ENCODE data around the gene TMC2. TPM values are rescaled to one million over a fixed set of nuclear protein-coding genes. Genes with fewer than 3 reads are reported as not detected.

Gene TMC2
- polyA plus RNA-seq, 3 donors = not detected

- H3K36me3 Mint-ChIP-seq = no peaks in the 10 kb centered on the region
- H3K27ac Mint-ChIP-seq = peak overlapping the region in 1 of 7 donors; percentile 1
- Histone ChIP-seq H3K4me3 (replicated peaks in 1 of 3; ENCODE audit: low read depth in 2 of 3, low read length in 3 of 3) (no peak overlapping the region), H4K20me1 (ENCODE audit: insufficient read depth, low read length) (no peaks in the 10 kb centered on the region), H3K27me3 (ENCODE audit: control insufficient read depth in 2 of 2, insufficient read depth in 2 of 2, low read length in 2 of 2) (peaks cover 0 to 9% of the 10 kb centered on the region in 2 donors), H3K9ac (ENCODE audit: insufficient read depth, low read length, poor library complexity, severe bottlenecking) (no peak overlapping the region), H3K9me3 (replicated peaks in 1 of 2; ENCODE audit: control insufficient read depth in 1 of 2, insufficient read depth in 1 of 2, low read length in 2 of 2) (no peaks in the 10 kb centered on the region), H3K79me2 (ENCODE audit: insufficient read depth, low read length) (no peaks in the 10 kb centered on the region), H3K27ac (ENCODE audit: low read depth in 1 of 2, low read length in 2 of 2) (no peak overlapping the region), H3K36me3 (replicated peaks in 1 of 2; ENCODE audit: control insufficient read depth in 1 of 2, insufficient read depth in 2 of 2, low read length in 2 of 2) (no peaks in the 10 kb centered on the region), H3K4me2 (replicated peaks; ENCODE audit: extremely low read depth, low read length, poor library complexity, severe bottlenecking) (no peak overlapping the region), H3K4me1 (ENCODE audit: control insufficient read depth in 1 of 2, insufficient read depth in 2 of 2, low read length in 2 of 2) (no peaks in the 10 kb centered on the region), H2AFZ (ENCODE audit: insufficient read depth, low read depth, low read length, poor library complexity, severe bottlenecking) (no peak overlapping the region)
- H3K9me3 Mint-ChIP-seq = peaks cover 0 to 3% (median 0%) of the 10 kb centered on the region in 7 donors
- TF ChIP-seq CTCF (IDR thresholded peaks at IDR 0.05) = no peak
- intact Hi-C loops (cut with micrococcal nuclease) = no loop called here
- peaks cover 24 to 44% (median 27%) of the 10 kb centered on the region in 3 donors for H3K27me3 Mint-ChIP-seq (ENCODE audit: low read depth in 3 of 3)
- no peaks in the 10 kb centered on the region for H3K4me1 Mint-ChIP-seq
- DNase-seq = no peak
- no peak overlapping the region for H3K4me3 Mint-ChIP-seq
- WGBS (ENCODE audit: insufficient coverage) = 79% methylated on average over 4 of the region's 8 CpGs
These were observed 2.8 kb downstream of the TMC2 start for GRCh38 chr20:2538931-2539720.

- Mint-ChIP-seq H3K27me3 (ENCODE audit: low read depth in 3 of 3) (peaks cover 17 to 38% (median 25%) of the 10 kb centered on the region in 3 donors), H3K4me3 (no peak overlapping the region), H3K36me3 (no peaks in the 10 kb centered on the region), H3K4me1 (peaks cover 4% of the 10 kb centered on the region), H3K27ac (no peak overlapping the region), H3K9me3 (peaks cover 0 to 4% (median 2%) of the 10 kb centered on the region in 7 donors)
- H2AFZ ChIP-seq (ENCODE audit: insufficient read depth, low read depth, low read length, poor library complexity, severe bottlenecking) = no peak overlapping the region
- no peaks in the 10 kb centered on the region for H3K4me1 ChIP-seq (ENCODE audit: control insufficient read depth in 1 of 2, insufficient read depth in 2 of 2, low read length in 2 of 2)
- no peak overlapping the region for H3K4me2 ChIP-seq (replicated peaks; ENCODE audit: extremely low read depth, low read length, poor library complexity, severe bottlenecking)
- WGBS (ENCODE audit: insufficient coverage) = 100% methylated on average over 1 of the region's 2 CpGs
- H3K9me3 ChIP-seq (replicated peaks in 1 of 2; ENCODE audit: control insufficient read depth in 1 of 2, insufficient read depth in 1 of 2, low read length in 2 of 2) = no peaks in the 10 kb centered on the region
- no peak overlapping the region for H3K27ac ChIP-seq (ENCODE audit: low read depth in 1 of 2, low read length in 2 of 2)
- TF ChIP-seq CTCF (IDR thresholded peaks at IDR 0.05) = no peak
- DNase-seq = no peak
- H3K9ac ChIP-seq (ENCODE audit: insufficient read depth, low read length, poor library complexity, severe bottlenecking) = no peak overlapping the region
- intact Hi-C loops (cut with micrococcal nuclease) = no loop called here
- H3K79me2 ChIP-seq (ENCODE audit: insufficient read depth, low read length) = no peaks in the 10 kb centered on the region
- no peaks in the 10 kb centered on the region for H4K20me1 ChIP-seq (ENCODE audit: insufficient read depth, low read length)
- H3K36me3 ChIP-seq (replicated peaks in 1 of 2; ENCODE audit: control insufficient read depth in 1 of 2, insufficient read depth in 2 of 2, low read length in 2 of 2) = no peaks in the 10 kb centered on the region
- H3K4me3 ChIP-seq (replicated peaks in 1 of 3; ENCODE audit: low read depth in 2 of 3, low read length in 3 of 3) = no peak overlapping the region
- H3K27me3 ChIP-seq (ENCODE audit: control insufficient read depth in 2 of 2, insufficient read depth in 2 of 2, low read length in 2 of 2) = peaks cover 6 to 21% of the 10 kb centered on the region in 2 donors
These were observed 5.6 kb downstream of the TMC2 start for GRCh38 chr20:2541940-2542339.
